H1 (cell line): Measurements from ENCODE around the gene MRPL9. TPM values are rescaled to one million over a fixed set of nuclear protein-coding genes. Genes with fewer than 3 reads are reported as not detected.

ENCODE experiments used
- CTCF ChIA-PET: fragments of 300-600 bp; sonication (Branson Sonifier 250); formaldehyde crosslinking; loops from one replicate; lab custom pipeline; 2021; ENCODE audit not compliant: partially characterized antibody; lab: Charles Lee
- POLR2A ChIA-PET: fragments of 300-600 bp; sonication (Branson Sonifier 250); formaldehyde crosslinking; loops from one replicate; lab custom pipeline; 2021; ENCODE audit warnings: inconsistent platforms; ENCODE audit not compliant: partially characterized antibody; lab: Charles Lee
- DNase-seq, 2 experiments: peaks; one replicate each; pipeline versions ENCODE4 v3.0.0 to v3.0.0-alpha.2; 2010 to 2022; ENCODE audit warnings: low spot score in 2 of 2, low read depth in 1 of 2, mixed read lengths in 1 of 2
- FAIRE-seq: peaks from 2 replicates; lab custom pipeline; 2011; peaks lifted over from hg19 to GRCh38; lab: Jason Lieb, UNC
- H2AFZ ChIP-seq: 2 replicates; pipeline ENCODE4 v1.8.1; 2012; ENCODE audit warnings: low read length, inconsistent platforms
- H2AK5ac ChIP-seq: 2 replicates; pipeline ENCODE4 v1.6.1; 2013; ENCODE audit warnings: low read depth, low read length
- H2BK120ac ChIP-seq: replicated peaks from 2 replicates; pipeline ENCODE3; 2013; ENCODE audit warnings: low read depth, low read length, inconsistent platforms
- H2BK12ac ChIP-seq: 2 replicates; pipeline ENCODE4 v1.6.1; 2013; ENCODE audit warnings: low read depth, low read length
- H2BK15ac ChIP-seq: 2 replicates; pipeline ENCODE4 v1.6.1; 2013; ENCODE audit warnings: low read length
- H2BK20ac ChIP-seq: 2 replicates; pipeline ENCODE4 v1.6.1; 2013; ENCODE audit warnings: low read length
- H2BK5ac ChIP-seq: 2 replicates; pipeline ENCODE4 v1.6.1; 2013; ENCODE audit warnings: low read depth, low read length
- H3K14ac ChIP-seq: 2 replicates; pipeline ENCODE4 v1.6.1; 2013; ENCODE audit warnings: inconsistent platforms; ENCODE audit not compliant: insufficient read length
- H3K18ac ChIP-seq: 2 replicates; pipeline ENCODE4 v1.6.1; 2013; ENCODE audit warnings: low read length; ENCODE audit errors: extremely low read depth
- H3K23ac ChIP-seq: 2 replicates; pipeline ENCODE4 v1.6.1; 2013; ENCODE audit warnings: inconsistent platforms; ENCODE audit not compliant: insufficient read length
- H3K23me2 ChIP-seq: 2 replicates; pipeline ENCODE4 v1.6.1; 2013; ENCODE audit warnings: low read depth, low read length
- H3K27ac ChIP-seq: 2 replicates; pipeline ENCODE4 v1.6.1; 2011; ENCODE audit warnings: low read depth, low read length, inconsistent platforms
- H3K27me3 ChIP-seq, 4 experiments: replicated peaks in 1 of 4; 1 replicate in 1 of 4; 2 replicates in 3 of 4; pipeline versions ENCODE4 v1.6.1 to v1.8.1; 2011 to 2013; ENCODE audit warnings: low read length in 3 of 4, mild to moderate bottlenecking in 3 of 4, inconsistent platforms in 2 of 4, mixed read lengths in 2 of 4, moderate library complexity in 1 of 4; ENCODE audit not compliant: control insufficient read depth in 3 of 4, insufficient read depth in 3 of 4; ENCODE audit errors: extremely low read depth in 1 of 4
- H3K36me3 ChIP-seq, 4 experiments: 2 replicates each; pipeline versions ENCODE4 v1.6.1 to v1.8.1; 2011 to 2013; ENCODE audit warnings: mild to moderate bottlenecking in 4 of 4, low read length in 3 of 4, moderate library complexity in 2 of 4, control low read depth in 1 of 4, inconsistent platforms in 1 of 4; ENCODE audit not compliant: insufficient read depth in 4 of 4, control insufficient read depth in 2 of 4
- H3K4ac ChIP-seq: replicated peaks from 2 replicates; pipeline ENCODE3; 2013; ENCODE audit warnings: low read length, low read depth, mixed read lengths, inconsistent platforms; ENCODE audit not compliant: insufficient read length
- H3K4me1 ChIP-seq, 4 experiments: replicated peaks in 1 of 4; 1 replicate in 1 of 4; 2 replicates in 3 of 4; pipeline versions ENCODE4 v1.6.1 to v1.8.1; 2011 to 2013; ENCODE audit warnings: low read length in 3 of 4, inconsistent platforms in 2 of 4, mixed read lengths in 1 of 4; ENCODE audit not compliant: insufficient read depth in 4 of 4, control insufficient read depth in 3 of 4
- H3K4me2 ChIP-seq, 2 experiments: 2 replicates each; pipeline versions ENCODE4 v1.6.1 to v1.8.1; 2011 to 2013; ENCODE audit warnings: low read depth in 2 of 2, low read length in 2 of 2, control low read depth in 1 of 2, inconsistent platforms in 1 of 2, mild to moderate bottlenecking in 1 of 2; ENCODE audit not compliant: insufficient read depth in 1 of 2
- H3K4me3 ChIP-seq, 4 experiments: fragments of 200-600, 300-600 bp in 1 of 4; sonication (generic), shearing (Covaris generic), sonication (Bioruptor Twin) in 1 of 4; 2 replicates each; pipeline versions ENCODE4 v1.5.1 to v1.8.1; 2011 to 2016; ENCODE audit warnings: low read length in 4 of 4, low read depth in 3 of 4, control low read depth in 2 of 4, inconsistent platforms in 2 of 4, mild to moderate bottlenecking in 2 of 4, mixed read lengths in 1 of 4, moderate library complexity in 1 of 4; ENCODE audit not compliant: insufficient read depth in 2 of 4; ENCODE audit errors: extremely low read depth in 1 of 4
- H3K56ac ChIP-seq: replicated peaks from 2 replicates; pipeline ENCODE3; 2013; ENCODE audit warnings: low read depth, mild to moderate bottlenecking, mixed read lengths, low read length, inconsistent platforms; ENCODE audit not compliant: insufficient read length
- H3K79me1 ChIP-seq: 2 replicates; pipeline ENCODE4 v1.6.1; 2013; ENCODE audit warnings: low read depth, low read length, control low read depth
- H3K79me2 ChIP-seq, 2 experiments: 2 replicates each; pipeline versions ENCODE4 v1.6.1 to v1.8.1; 2012 to 2013; ENCODE audit warnings: low read length in 2 of 2, mild to moderate bottlenecking in 2 of 2, inconsistent platforms in 1 of 2; ENCODE audit not compliant: insufficient read depth in 2 of 2, control insufficient read depth in 1 of 2
- H3K9ac ChIP-seq, 4 experiments: replicated peaks in 1 of 4; 1 replicate in 1 of 4; 2 replicates in 3 of 4; pipeline versions ENCODE4 v1.6.1 to v1.8.1; 2011 to 2013; ENCODE audit warnings: low read depth in 3 of 4, low read length in 3 of 4, control low read depth in 2 of 4, mild to moderate bottlenecking in 2 of 4, moderate library complexity in 2 of 4, inconsistent platforms in 1 of 4; ENCODE audit errors: extremely low read depth in 1 of 4
- H3K9me3 ChIP-seq, 2 experiments: 2 replicates each; pipeline versions ENCODE4 v1.6.1 to v1.8.1; 2012 to 2013; ENCODE audit warnings: mild to moderate bottlenecking in 2 of 2, moderate library complexity in 2 of 2, control low read depth in 1 of 2, inconsistent platforms in 1 of 2, low read depth in 1 of 2, low read length in 1 of 2, mixed read lengths in 1 of 2; ENCODE audit not compliant: insufficient read depth in 2 of 2
- H4K20me1 ChIP-seq, 2 experiments: replicated peaks in 1 of 2; 2 replicates each; pipeline versions ENCODE3 to v1.8.1; 2011 to 2013; ENCODE audit warnings: inconsistent platforms in 2 of 2, low read length in 2 of 2, mild to moderate bottlenecking in 1 of 2; ENCODE audit not compliant: insufficient read depth in 2 of 2, control insufficient read depth in 1 of 2
- H4K5ac ChIP-seq: 2 replicates; pipeline ENCODE4 v1.6.1; 2013; ENCODE audit warnings: low read length, low read depth, mixed read lengths, inconsistent platforms; ENCODE audit not compliant: insufficient read length
- H4K8ac ChIP-seq: 2 replicates; pipeline ENCODE4 v1.8.0; 2013; ENCODE audit warnings: mild to moderate bottlenecking, moderate library complexity, low read length, inconsistent platforms; ENCODE audit not compliant: insufficient read depth; ENCODE audit errors: extremely low read depth
- H4K91ac ChIP-seq: replicated peaks from 2 replicates; pipeline ENCODE3; 2013; ENCODE audit warnings: low read length, mixed read lengths, inconsistent platforms; ENCODE audit not compliant: insufficient read length
- CEBPB ChIP-seq: IDR thresholded peaks from 2 replicates; pipeline ENCODE4 v1.6.1; 2012; ENCODE audit warnings: low read depth, low read length
- CTBP2 ChIP-seq: IDR thresholded peaks from 2 replicates; pipeline ENCODE4 v1.7.0; 2011; ENCODE audit warnings: borderline replicate concordance, mild to moderate bottlenecking, moderate library complexity, mixed read lengths, low read length; ENCODE audit not compliant: insufficient read depth, insufficient read length
- SIN3A ChIP-seq, 2 experiments: IDR thresholded peaks in 1 of 2; conservative IDR thresholded peaks in 1 of 2; 2 replicates each; pipeline ENCODE4 v1.6.1; 2011 to 2012; ENCODE audit warnings: low read length in 2 of 2, improper control_type of control experiment in 1 of 2, low read depth in 1 of 2, mild to moderate bottlenecking in 1 of 2
- SIX5 ChIP-seq: IDR thresholded peaks from 2 replicates; pipeline ENCODE4 v1.6.1; 2011; ENCODE audit warnings: mild to moderate bottlenecking, low read depth, low read length
- WGBS, 2 experiments: shearing (Covaris generic) in 1 of 2; methylation state at CpG; one replicate each; pipeline versions ENCODE4 v1.1.6 to v1.1.7; 2013 to 2015; ENCODE audit warnings: low lambda C conversion rate in 2 of 2, mixed read lengths in 2 of 2, inconsistent platforms in 1 of 2, low coverage in 1 of 2, missing lambda C conversion rate in 1 of 2; ENCODE audit not compliant: insufficient replicate concordance in 2 of 2, insufficient coverage in 1 of 2, insufficient read length in 1 of 2; ENCODE audit errors: extremely low coverage in 1 of 2, missing lambda C conversion rate in 1 of 2; 5-methylcytosine and 5-hydroxymethylcytosine counted together
- polyA plus RNA-seq, 7 experiments: library from polyadenylated mRNA; depleted of rRNA in 3 of 7; stranded (reverse) in 5 of 7; unstranded in 2 of 7; fragments of >200 nt in 5 of 7; fragments of 200-250 nt in 2 of 7; gene quantifications; 1 replicate in 5 of 7; 2 replicates in 1 of 7; 4 replicates in 1 of 7; pipeline versions ENCODE4 v1.2.1 to v1.2.3, GENCODE V29; 2011 to 2013; ENCODE audit warnings: missing spikeins in 2 of 7, mixed read lengths in 2 of 7
- total RNA-seq: library from RNA; stranded (reverse); fragmentation: NEBNext Ultra II Directional; extraction: Animal tissue kit (Norgen Biotek cat#: 25700); gene quantifications from 2 replicates; pipeline ENCODE4 v1.2.1, GENCODE V29; 2021
- TF ChIP-seq, protein P1 (sequence below), 3 experiments: IDR thresholded peaks; 1 replicate in 2 of 3; 2 replicates in 1 of 3; pipeline versions ENCODE4 v1.5.1 to v1.6.1; 2011; ENCODE audit warnings: low read length in 3 of 3, mild to moderate bottlenecking in 3 of 3, inconsistent platforms in 2 of 3, low read depth in 1 of 3, moderate library complexity in 1 of 3; ENCODE audit not compliant: insufficient read depth in 1 of 3; ENCODE audit errors: control extremely low read depth in 1 of 3
- TF ChIP-seq, protein P2 (sequence below): IDR thresholded peaks from 2 replicates; pipeline ENCODE4 v1.6.1; 2012; ENCODE audit warnings: inconsistent platforms

Gene MRPL9
- total and polyA plus RNA-seq, 2 of the 8 experiments (the other 6 are each of a cell fraction or from before 2014, with no cell fraction given) = 74.9 to 113 TPM

DNA sequence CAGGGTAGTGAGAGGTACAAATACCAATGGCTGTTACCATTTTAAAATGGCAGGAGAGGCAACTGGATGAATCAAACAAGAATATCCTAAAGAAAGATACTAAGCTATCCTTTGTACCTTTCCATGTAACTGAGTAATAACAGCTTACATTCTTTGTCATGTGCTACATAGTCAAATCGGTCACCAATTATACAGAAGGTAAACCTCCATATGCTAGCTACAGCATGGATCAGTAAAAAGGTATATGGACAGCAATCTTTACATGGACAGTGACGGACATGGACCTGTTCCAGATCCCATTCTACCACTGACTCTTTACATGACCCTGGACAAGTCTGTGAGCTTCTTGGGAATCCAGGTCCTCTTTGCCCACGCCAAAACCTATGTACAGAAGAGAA is 13.4 kb upstream of the MRPL9 start:
- FAIRE-seq (no peak), DNase-seq (no peak)
- ChIA-PET POLR2A (no interaction called here), CTCF (interaction anchor here (0.5 to 1.2 kb wide), 4 partner anchors 17 to 62 kb away, joined by 3 to 4 read pairs (median 3); no protein-coding TSS in a partner anchor)
- H3K18ac ChIP-seq = no peak overlapping the region
- no peaks in the 10 kb centered on the region for H3K4me1 ChIP-seq
- H3K27me3 ChIP-seq = peaks cover 0 to 1% (median 0%) of the 10 kb centered on the region in 4 experiments; a peak in 1 of 7 replicates
- peaks cover 0 to 45% (median 13%) of the 10 kb centered on the region in 4 experiments; a peak in 6 of 8 replicates for H3K36me3 ChIP-seq
- H3K9ac ChIP-seq = no peak overlapping the region
- no peak overlapping the region for H3K56ac ChIP-seq
- TF ChIP-seq CEBPB = no peak
- TF ChIP-seq, protein P1, sequence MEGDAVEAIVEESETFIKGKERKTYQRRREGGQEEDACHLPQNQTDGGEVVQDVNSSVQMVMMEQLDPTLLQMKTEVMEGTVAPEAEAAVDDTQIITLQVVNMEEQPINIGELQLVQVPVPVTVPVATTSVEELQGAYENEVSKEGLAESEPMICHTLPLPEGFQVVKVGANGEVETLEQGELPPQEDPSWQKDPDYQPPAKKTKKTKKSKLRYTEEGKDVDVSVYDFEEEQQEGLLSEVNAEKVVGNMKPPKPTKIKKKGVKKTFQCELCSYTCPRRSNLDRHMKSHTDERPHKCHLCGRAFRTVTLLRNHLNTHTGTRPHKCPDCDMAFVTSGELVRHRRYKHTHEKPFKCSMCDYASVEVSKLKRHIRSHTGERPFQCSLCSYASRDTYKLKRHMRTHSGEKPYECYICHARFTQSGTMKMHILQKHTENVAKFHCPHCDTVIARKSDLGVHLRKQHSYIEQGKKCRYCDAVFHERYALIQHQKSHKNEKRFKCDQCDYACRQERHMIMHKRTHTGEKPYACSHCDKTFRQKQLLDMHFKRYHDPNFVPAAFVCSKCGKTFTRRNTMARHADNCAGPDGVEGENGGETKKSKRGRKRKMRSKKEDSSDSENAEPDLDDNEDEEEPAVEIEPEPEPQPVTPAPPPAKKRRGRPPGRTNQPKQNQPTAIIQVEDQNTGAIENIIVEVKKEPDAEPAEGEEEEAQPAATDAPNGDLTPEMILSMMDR (IDR thresholded peaks at IDR 0.05; ENCODE audit: control extremely low read depth in 1 of 3, insufficient read depth in 1 of 3, low read depth in 1 of 3, low read length in 3 of 3) = no peak
- no peak for TF ChIP-seq SIX5
- TF ChIP-seq CTBP2 = no peak
- TF ChIP-seq, protein P2, sequence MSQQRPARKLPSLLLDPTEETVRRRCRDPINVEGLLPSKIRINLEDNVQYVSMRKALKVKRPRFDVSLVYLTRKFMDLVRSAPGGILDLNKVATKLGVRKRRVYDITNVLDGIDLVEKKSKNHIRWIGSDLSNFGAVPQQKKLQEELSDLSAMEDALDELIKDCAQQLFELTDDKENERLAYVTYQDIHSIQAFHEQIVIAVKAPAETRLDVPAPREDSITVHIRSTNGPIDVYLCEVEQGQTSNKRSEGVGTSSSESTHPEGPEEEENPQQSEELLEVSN = no peak
- no peak for TF ChIP-seq SIN3A (conservative IDR thresholded peaks at IDR 0.05 in 1 of 2, IDR thresholded peaks at IDR 0.05 in 1 of 2; ENCODE audit: low read depth in 1 of 2, low read length in 2 of 2)
- H3K79me2 ChIP-seq = no peaks in the 10 kb centered on the region
- no peak overlapping the region for H3K14ac ChIP-seq
- H4K20me1 ChIP-seq = no peaks in the 10 kb centered on the region
- H3K23ac ChIP-seq = no peak overlapping the region
- H2BK15ac ChIP-seq = no peak overlapping the region
- H2BK120ac ChIP-seq = no peak overlapping the region
- H3K27ac ChIP-seq = no peak overlapping the region
- no peak overlapping the region for H3K4me2 ChIP-seq
- no peaks in the 10 kb centered on the region for H3K23me2 ChIP-seq
- no peak overlapping the region for H3K4me3 ChIP-seq
- H2BK20ac ChIP-seq = no peak overlapping the region
- H2BK5ac ChIP-seq = no peak overlapping the region
- H2AFZ ChIP-seq = no peak overlapping the region
- H2BK12ac ChIP-seq = no peak overlapping the region
- 76% methylated on average over 3 of the region's 3 CpGs; no CpG with 5 or more reads in 1 of the 2 experiments for WGBS, 2 experiments
- no peak overlapping the region for H4K5ac ChIP-seq
- H2AK5ac ChIP-seq = no peak overlapping the region
- no peaks in the 10 kb centered on the region for H3K79me1 ChIP-seq
- H4K91ac ChIP-seq = no peak overlapping the region
- H4K8ac ChIP-seq = no peak overlapping the region
- H3K4ac ChIP-seq = no peak overlapping the region
- no peaks in the 10 kb centered on the region for H3K9me3 ChIP-seq
